Fibroblast of lung (primary cell): ENCODE data around the gene ICA1. TPM values are rescaled to one million over a fixed set of nuclear protein-coding genes. Genes with fewer than 3 reads are reported as not detected.

ENCODE experiments used
- DNase-seq, 2 donors: peaks; one replicate each; pipeline versions ENCODE4 v3.0.0 to v3.0.0-alpha.2; 2010; ENCODE audit warnings: low read depth in 2 of 2
- H2AFZ ChIP-seq: 2 replicates; pipeline ENCODE4 v1.5.1; 2012; ENCODE audit warnings: low read length, control low read depth, inconsistent platforms
- H3K27ac ChIP-seq: 2 replicates; pipeline ENCODE4 v1.5.1; 2011; ENCODE audit warnings: low read length, control low read depth; ENCODE audit not compliant: insufficient read depth
- H3K27me3 ChIP-seq: 2 replicates; pipeline ENCODE4 v1.5.1; 2011; ENCODE audit warnings: mild to moderate bottlenecking, low read length; ENCODE audit not compliant: control insufficient read depth, insufficient read depth
- H3K36me3 ChIP-seq: 2 replicates; pipeline ENCODE4 v1.5.1; 2011; ENCODE audit warnings: low read length; ENCODE audit not compliant: control insufficient read depth, insufficient read depth
- H3K4me1 ChIP-seq: 2 replicates; pipeline ENCODE4 v1.5.1; 2011; ENCODE audit warnings: low read length; ENCODE audit not compliant: control insufficient read depth, insufficient read depth; ENCODE audit errors: extremely low read depth
- H3K4me2 ChIP-seq: 2 replicates; pipeline ENCODE4 v1.5.1; 2011; ENCODE audit warnings: low read length, control low read depth; ENCODE audit not compliant: insufficient read depth; ENCODE audit errors: extremely low read depth
- H3K4me3 ChIP-seq, 4 experiments: fragments of 200-600 bp in 1 of 4; sonication (generic) in 1 of 4; replicated peaks in 1 of 4; 2 replicates each; pipeline ENCODE4 v1.5.1; 2011 to 2016; ENCODE audit warnings: low read length in 4 of 4, low read depth in 3 of 4, mild to moderate bottlenecking in 3 of 4, control low read depth in 2 of 4, inconsistent platforms in 1 of 4, mixed read lengths in 1 of 4; ENCODE audit not compliant: insufficient read depth in 1 of 4; ENCODE audit errors: control extremely low read depth in 1 of 4
- H3K79me2 ChIP-seq: 2 replicates; pipeline ENCODE4 v1.5.1; 2012; ENCODE audit warnings: mild to moderate bottlenecking, low read length, inconsistent platforms; ENCODE audit not compliant: control insufficient read depth, insufficient read depth
- H3K9ac ChIP-seq: 2 replicates; pipeline ENCODE4 v1.5.1; 2011; ENCODE audit warnings: mild to moderate bottlenecking, low read length, control low read depth; ENCODE audit not compliant: insufficient read depth
- H3K9me3 ChIP-seq: 2 replicates; pipeline ENCODE4 v1.5.1; 2012; ENCODE audit warnings: low read depth, low read length; ENCODE audit not compliant: control insufficient read depth, insufficient read depth
- H4K20me1 ChIP-seq: 2 replicates; pipeline ENCODE4 v1.5.1; 2011; ENCODE audit warnings: low read length; ENCODE audit not compliant: control insufficient read depth, insufficient read depth; ENCODE audit errors: extremely low read depth
- CTCF ChIP-seq, 2 donors: IDR thresholded peaks in 1 of 2; conservative IDR thresholded peaks in 1 of 2; 1 replicate in 1 of 2; 2 replicates in 1 of 2; pipeline ENCODE4 v1.5.1; 2011 to 2012; ENCODE audit warnings: low read length in 2 of 2, control low read depth in 1 of 2, inconsistent platforms in 1 of 2, low read depth in 1 of 2, mild to moderate bottlenecking in 1 of 2
- EZH2 ChIP-seq: IDR thresholded peaks from 2 replicates; pipeline ENCODE4 v1.5.1; 2012; ENCODE audit warnings: low read length, control low read depth, mild to moderate bottlenecking; ENCODE audit errors: missing control alignments
- polyA plus RNA-seq, 2 donors: library from polyadenylated mRNA; depleted of rRNA in 1 of 2; stranded (reverse) in 1 of 2; unstranded in 1 of 2; fragments of >200 nt; gene quantifications; 2 replicates each; pipeline ENCODE4 v1.2.1, GENCODE V29; 2011 to 2012; ENCODE audit warnings: missing spikeins in 1 of 2
- total RNA-seq: library from RNA; depleted of rRNA; stranded (reverse); fragments of >200 nt; gene quantifications from 2 replicates; pipeline ENCODE4 v1.2.1, GENCODE V29; 2014

Gene ICA1
- total and polyA plus RNA-seq, 2 donors (not counting 1 experiment from before 2014, with no cell fraction given), result 0.17 TPM; not detected in 1

GRCh38 chr7:8260871-8261694 lies 884 bp downstream of the ICA1 start:
- H3K9me3 ChIP-seq, result no peaks in the 10 kb centered on the region
- H2AFZ ChIP-seq, result no peak overlapping the region
- TF ChIP-seq EZH2, result peak; percentile 28
- TF ChIP-seq CTCF (conservative IDR thresholded peaks at IDR 0.05 in 1 of 2, IDR thresholded peaks at IDR 0.05 in 1 of 2; ENCODE audit: low read depth in 1 of 2, low read length in 2 of 2), result no peak
- H3K27ac ChIP-seq, result no peak overlapping the region
- H3K9ac ChIP-seq, result no peak overlapping the region
- H3K4me1 ChIP-seq, result no peaks in the 10 kb centered on the region
- H3K4me2 ChIP-seq, result no peak overlapping the region
- no peaks in the 10 kb centered on the region for H3K36me3 ChIP-seq
- no peaks in the 10 kb centered on the region for H4K20me1 ChIP-seq
- H3K4me3 ChIP-seq, result peak overlapping the region in 2 of 4 experiments; percentile 46 to 53
- DNase-seq, result peak; percentile 1 to 4
- H3K27me3 ChIP-seq, result no peaks in the 10 kb centered on the region
- H3K79me2 ChIP-seq, result no peaks in the 10 kb centered on the region

- Histone ChIP-seq H3K4me2 (no peak overlapping the region), H2AFZ (no peak overlapping the region), H3K79me2 (no peaks in the 10 kb centered on the region), H3K4me3 (no peak overlapping the region), H3K27me3 (no peaks in the 10 kb centered on the region), H3K4me1 (no peaks in the 10 kb centered on the region), H3K9ac (no peak overlapping the region), H4K20me1 (no peaks in the 10 kb centered on the region), H3K27ac (no peak overlapping the region), H3K9me3 (no peaks in the 10 kb centered on the region), H3K36me3 (no peaks in the 10 kb centered on the region)
- TF ChIP-seq CTCF (conservative IDR thresholded peaks at IDR 0.05 in 1 of 2, IDR thresholded peaks at IDR 0.05 in 1 of 2; ENCODE audit: low read depth in 1 of 2, low read length in 2 of 2) (no peak), EZH2 (no peak)
- no peak for DNase-seq
These were observed 2.3 kb downstream of the ICA1 start for GRCh38 chr7:8259586-8260222.

- no peaks in the 10 kb centered on the region for H4K20me1 ChIP-seq
- H3K4me2 ChIP-seq, result no peak overlapping the region
- no peak overlapping the region for H3K9ac ChIP-seq
- TF ChIP-seq CTCF (conservative IDR thresholded peaks at IDR 0.05 in 1 of 2, IDR thresholded peaks at IDR 0.05 in 1 of 2; ENCODE audit: low read depth in 1 of 2, low read length in 2 of 2), result no peak
- TF ChIP-seq EZH2, result no peak
- no peak overlapping the region for H3K4me3 ChIP-seq
- H2AFZ ChIP-seq, result no peak overlapping the region
- no peaks in the 10 kb centered on the region for H3K27me3 ChIP-seq
- H3K27ac ChIP-seq, result no peak overlapping the region
- DNase-seq, result no peak
- no peaks in the 10 kb centered on the region for H3K36me3 ChIP-seq
- H3K79me2 ChIP-seq, result no peaks in the 10 kb centered on the region
- no peaks in the 10 kb centered on the region for H3K4me1 ChIP-seq
- no peaks in the 10 kb centered on the region for H3K9me3 ChIP-seq
These were observed 3.2 kb downstream of the ICA1 start for GRCh38 chr7:8258734-8259133.
